ENCODE measurements around the gene A3GALT2.

Gene A3GALT2

GRCh38 chr1:33337441-33337840 lies 16.5 kb upstream of the A3GALT2 start:
- no peaks in the 10 kb centered on the region for H3K36me3 ChIP-seq (ENCODE audit: insufficient read depth, low read length)
- H3K27me3 ChIP-seq (ENCODE audit: insufficient read depth, low read length): no peaks in the 10 kb centered on the region
- H3K79me2 ChIP-seq (ENCODE audit: insufficient read depth, low read length): no peaks in the 10 kb centered on the region
- H3K4me1 ChIP-seq (ENCODE audit: insufficient read depth, low read length, severe bottlenecking): no peaks in the 10 kb centered on the region
- TF ChIP-seq EZH2 (IDR thresholded peaks at IDR 0.05; ENCODE audit: borderline replicate concordance, low read length) (no peak), CTCF (IDR thresholded peaks at IDR 0.05; ENCODE audit: low read length) (no peak)
- H3K9me3 ChIP-seq (ENCODE audit: low read length): no peaks in the 10 kb centered on the region
- no peak overlapping the region for H3K4me2 ChIP-seq (ENCODE audit: low read length)
- H4K20me1 ChIP-seq (ENCODE audit: insufficient read depth, low read length): 0 out of 2 replicates have a peak, but pooled peaks cover 2% of the 10 kb centered on the region
- H3K9ac ChIP-seq (ENCODE audit: low read length): no peak overlapping the region
- H3K9me2 ChIP-seq (ENCODE audit: low read depth, low read length): no peaks in the 10 kb centered on the region
- no peak overlapping the region for H3K4me3 ChIP-seq (ENCODE audit: low read depth, low read length, poor library complexity, severe bottlenecking)
- no peak overlapping the region for H3K27ac ChIP-seq (ENCODE audit: low read depth, low read length, poor library complexity, severe bottlenecking)
- H2AFZ ChIP-seq (ENCODE audit: low read length): no peak overlapping the region
- H3F3A ChIP-seq (ENCODE audit: insufficient read depth, low read length): no peaks in the 10 kb centered on the region

DNA sequence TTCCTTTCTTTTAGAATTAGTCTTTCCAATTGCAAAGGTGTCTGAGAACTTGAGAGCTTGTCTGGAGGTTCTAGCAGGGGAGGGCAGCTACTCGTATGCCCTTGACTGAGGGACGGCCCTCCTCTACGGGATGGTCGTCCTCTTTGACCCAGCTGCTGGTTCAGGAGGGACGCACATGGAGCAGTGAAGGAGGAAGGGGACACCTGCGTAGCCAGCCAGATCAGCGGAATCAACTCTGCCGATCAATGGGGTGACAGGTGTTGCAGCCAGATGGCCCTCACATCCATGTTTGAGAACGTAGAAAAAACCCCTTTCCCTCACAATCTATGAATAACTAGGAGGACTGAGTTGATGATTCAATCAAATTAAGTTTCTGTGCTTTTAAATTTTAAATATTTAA lies 15.7 kb upstream of the A3GALT2 start:
- no peak overlapping the region for H2AFZ ChIP-seq (ENCODE audit: low read length)
- 0 out of 2 replicates have a peak, but pooled peaks cover 2% of the 10 kb centered on the region for H4K20me1 ChIP-seq (ENCODE audit: insufficient read depth, low read length)
- H3K9me3 ChIP-seq (ENCODE audit: low read length): no peaks in the 10 kb centered on the region
- no peak overlapping the region for H3K27ac ChIP-seq (ENCODE audit: low read depth, low read length, poor library complexity, severe bottlenecking)
- TF ChIP-seq EZH2 (IDR thresholded peaks at IDR 0.05; ENCODE audit: borderline replicate concordance, low read length): no peak
- TF ChIP-seq CTCF (IDR thresholded peaks at IDR 0.05; ENCODE audit: low read length): no peak
- H3F3A ChIP-seq (ENCODE audit: insufficient read depth, low read length): no peaks in the 10 kb centered on the region
- H3K4me3 ChIP-seq (ENCODE audit: low read depth, low read length, poor library complexity, severe bottlenecking): no peak overlapping the region
- no peaks in the 10 kb centered on the region for H3K27me3 ChIP-seq (ENCODE audit: insufficient read depth, low read length)
- H3K4me1 ChIP-seq (ENCODE audit: insufficient read depth, low read length, severe bottlenecking): no peaks in the 10 kb centered on the region
- no peak overlapping the region for H3K9ac ChIP-seq (ENCODE audit: low read length)
- H3K36me3 ChIP-seq (ENCODE audit: insufficient read depth, low read length): no peaks in the 10 kb centered on the region
- no peak overlapping the region for H3K4me2 ChIP-seq (ENCODE audit: low read length)
- H3K79me2 ChIP-seq (ENCODE audit: insufficient read depth, low read length): no peaks in the 10 kb centered on the region
- no peaks in the 10 kb centered on the region for H3K9me2 ChIP-seq (ENCODE audit: low read depth, low read length)

DNA sequence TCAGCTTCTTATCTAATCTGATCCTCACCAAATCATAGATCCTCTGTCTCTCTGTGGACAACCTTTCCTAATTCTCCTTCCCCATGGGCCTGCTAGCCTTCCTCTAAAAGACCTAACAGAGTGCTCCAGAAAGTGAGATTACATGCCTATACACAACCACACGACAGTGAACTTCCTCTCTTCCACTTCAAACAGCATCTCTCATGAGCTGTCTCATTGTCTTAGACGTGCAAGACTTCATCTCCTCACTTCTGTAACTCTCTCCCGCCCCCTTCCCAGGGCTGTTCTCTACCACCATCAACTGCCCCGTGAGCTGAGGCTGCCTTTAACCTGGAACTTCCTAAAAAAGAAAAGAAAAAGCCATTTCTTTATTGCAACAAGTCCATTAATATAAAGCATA lies 14.1 kb upstream of the A3GALT2 start:
- no peaks in the 10 kb centered on the region for H3K79me2 ChIP-seq (ENCODE audit: insufficient read depth, low read length)
- H3K27ac ChIP-seq (ENCODE audit: low read depth, low read length, poor library complexity, severe bottlenecking): no peak overlapping the region
- no peak overlapping the region for H3K4me3 ChIP-seq (ENCODE audit: low read depth, low read length, poor library complexity, severe bottlenecking)
- H3K9me3 ChIP-seq (ENCODE audit: low read length): no peaks in the 10 kb centered on the region
- TF ChIP-seq CTCF (IDR thresholded peaks at IDR 0.05; ENCODE audit: low read length) (no peak), EZH2 (IDR thresholded peaks at IDR 0.05; ENCODE audit: borderline replicate concordance, low read length) (no peak)
- H2AFZ ChIP-seq (ENCODE audit: low read length): no peak overlapping the region
- no peaks in the 10 kb centered on the region for H3K27me3 ChIP-seq (ENCODE audit: insufficient read depth, low read length)
- H3K9me2 ChIP-seq (ENCODE audit: low read depth, low read length): no peaks in the 10 kb centered on the region
- no peaks in the 10 kb centered on the region for H3F3A ChIP-seq (ENCODE audit: insufficient read depth, low read length)
- H3K9ac ChIP-seq (ENCODE audit: low read length): no peak overlapping the region
- H3K4me1 ChIP-seq (ENCODE audit: insufficient read depth, low read length, severe bottlenecking): no peaks in the 10 kb centered on the region
- 0 out of 2 replicates have a peak, but pooled peaks cover 2% of the 10 kb centered on the region for H4K20me1 ChIP-seq (ENCODE audit: insufficient read depth, low read length)
- H3K4me2 ChIP-seq (ENCODE audit: low read length): no peak overlapping the region
- no peaks in the 10 kb centered on the region for H3K36me3 ChIP-seq (ENCODE audit: insufficient read depth, low read length)

Measured in OCI-LY1 (cell line).